ENCODE data around the gene RACK1.

RACK1 gene

DNA sequence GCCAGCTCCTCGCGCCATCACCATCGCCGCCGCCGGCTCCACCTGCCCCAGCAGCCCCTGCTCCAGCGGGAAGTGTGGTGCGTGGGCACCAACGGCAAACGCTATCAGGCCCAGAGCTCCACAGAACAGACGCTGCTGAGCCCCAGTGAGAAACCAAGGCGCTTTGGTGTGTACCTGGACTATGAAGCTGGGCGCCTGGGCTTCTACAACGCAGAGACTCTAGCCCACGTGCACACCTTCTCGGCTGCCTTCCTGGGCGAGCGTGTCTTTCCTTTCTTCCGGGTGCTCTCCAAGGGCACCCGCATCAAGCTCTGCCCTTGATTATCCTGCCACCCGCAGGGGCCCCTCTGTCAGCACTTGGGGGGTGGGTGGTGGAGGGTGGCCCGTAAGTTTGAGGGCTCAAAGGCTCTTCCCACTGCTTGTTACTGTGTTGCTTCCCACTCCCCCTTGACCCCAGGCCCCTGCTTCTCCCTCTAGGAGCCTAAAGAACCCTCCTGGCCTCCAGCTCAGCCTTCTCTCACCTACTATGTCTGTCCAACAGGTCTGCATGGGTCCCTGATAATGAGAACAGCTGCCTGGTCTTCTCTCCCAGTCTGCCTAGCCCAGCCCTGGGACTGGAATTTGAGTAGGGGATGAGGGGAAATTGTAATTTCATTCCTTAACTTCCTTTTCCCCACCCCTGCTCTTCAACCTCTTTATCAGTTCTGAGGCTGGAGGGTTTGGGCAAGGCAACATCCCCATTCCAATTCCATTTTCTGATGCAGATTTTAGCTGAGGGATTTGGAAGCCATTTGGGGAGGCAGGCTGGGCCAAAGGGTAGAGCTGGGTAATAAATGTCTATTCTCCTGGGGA is 9.0 kb downstream of the RACK1 start:
- Histone ChIP-seq H4K20me1 (ENCODE audit: insufficient read depth) (0 out of 2 replicates have a peak, but pooled peaks cover 8% of the 10 kb centered on the region), H3K79me2 (ENCODE audit: insufficient read depth, low read depth) (peaks cover 15% of the 10 kb centered on the region; the same call in 1 of the 2 replicates), H3K36me3 (ENCODE audit: insufficient read depth) (peaks cover 17% of the 10 kb centered on the region; the same call in 1 of the 2 replicates), H3K4me2 (no peak overlapping the region), H3K4me3 (IDR thresholded peaks at IDR 0.05; ENCODE audit: insufficient read depth, low read depth, low read length) (no peak overlapping the region), H3K4me1 (ENCODE audit: low read depth, poor library complexity, severe bottlenecking) (no peaks in the 10 kb centered on the region), H3K27me3 (ENCODE audit: insufficient read depth, low read depth) (no peaks in the 10 kb centered on the region), H3K9ac (no peak overlapping the region), H2AFZ (ENCODE audit: low read depth) (no peak overlapping the region), H3K27ac (peak overlapping the region; percentile 9; the same call in 1 of the 2 replicates)
- TF ChIP-seq, protein P1, sequence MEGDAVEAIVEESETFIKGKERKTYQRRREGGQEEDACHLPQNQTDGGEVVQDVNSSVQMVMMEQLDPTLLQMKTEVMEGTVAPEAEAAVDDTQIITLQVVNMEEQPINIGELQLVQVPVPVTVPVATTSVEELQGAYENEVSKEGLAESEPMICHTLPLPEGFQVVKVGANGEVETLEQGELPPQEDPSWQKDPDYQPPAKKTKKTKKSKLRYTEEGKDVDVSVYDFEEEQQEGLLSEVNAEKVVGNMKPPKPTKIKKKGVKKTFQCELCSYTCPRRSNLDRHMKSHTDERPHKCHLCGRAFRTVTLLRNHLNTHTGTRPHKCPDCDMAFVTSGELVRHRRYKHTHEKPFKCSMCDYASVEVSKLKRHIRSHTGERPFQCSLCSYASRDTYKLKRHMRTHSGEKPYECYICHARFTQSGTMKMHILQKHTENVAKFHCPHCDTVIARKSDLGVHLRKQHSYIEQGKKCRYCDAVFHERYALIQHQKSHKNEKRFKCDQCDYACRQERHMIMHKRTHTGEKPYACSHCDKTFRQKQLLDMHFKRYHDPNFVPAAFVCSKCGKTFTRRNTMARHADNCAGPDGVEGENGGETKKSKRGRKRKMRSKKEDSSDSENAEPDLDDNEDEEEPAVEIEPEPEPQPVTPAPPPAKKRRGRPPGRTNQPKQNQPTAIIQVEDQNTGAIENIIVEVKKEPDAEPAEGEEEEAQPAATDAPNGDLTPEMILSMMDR (conservative IDR thresholded peaks at IDR 0.05; ENCODE audit: low read depth, low read length), result no peak

DNA sequence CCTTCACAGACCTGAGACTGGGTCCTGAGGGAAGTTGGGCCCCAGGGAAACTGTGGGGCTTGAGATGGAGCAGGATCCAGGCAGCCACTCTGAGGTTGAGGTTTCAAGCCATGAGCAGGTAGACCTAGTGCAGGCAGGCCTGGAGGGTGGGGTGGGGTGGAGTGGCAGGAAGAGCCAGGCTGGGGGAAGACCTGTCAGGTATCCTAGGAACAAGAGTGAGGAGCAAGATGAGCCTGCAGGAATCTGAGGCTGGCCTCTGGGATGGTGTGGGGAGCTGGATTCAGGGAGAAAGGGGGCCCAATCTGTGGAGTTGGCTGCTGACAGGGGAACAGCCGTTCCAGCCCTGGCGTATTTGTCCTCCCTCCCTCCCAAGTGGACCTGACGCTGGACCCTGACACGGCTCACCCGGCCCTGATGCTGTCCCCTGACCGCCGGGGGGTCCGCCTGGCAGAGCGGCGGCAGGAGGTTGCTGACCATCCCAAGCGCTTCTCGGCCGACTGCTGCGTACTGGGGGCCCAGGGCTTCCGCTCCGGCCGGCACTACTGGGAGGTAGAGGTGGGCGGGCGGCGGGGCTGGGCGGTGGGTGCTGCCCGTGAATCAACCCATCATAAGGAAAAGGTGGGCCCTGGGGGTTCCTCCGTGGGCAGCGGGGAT is 9.8 kb downstream of the RACK1 start:
- Histone ChIP-seq H3K4me2 (no peak overlapping the region), H3K27me3 (ENCODE audit: insufficient read depth, low read depth) (no peaks in the 10 kb centered on the region), H3K4me1 (ENCODE audit: low read depth, poor library complexity, severe bottlenecking) (no peaks in the 10 kb centered on the region), H4K20me1 (ENCODE audit: insufficient read depth) (no peaks in the 10 kb centered on the region), H2AFZ (ENCODE audit: low read depth) (no peak overlapping the region), H3K4me3 (IDR thresholded peaks at IDR 0.05; ENCODE audit: insufficient read depth, low read depth, low read length) (no peak overlapping the region), H3K36me3 (ENCODE audit: insufficient read depth) (peaks cover 10% of the 10 kb centered on the region; the same call in 1 of the 2 replicates), H3K79me2 (ENCODE audit: insufficient read depth, low read depth) (peaks cover 7% of the 10 kb centered on the region; the same call in 1 of the 2 replicates), H3K9ac (no peak overlapping the region), H3K27ac (no peak overlapping the region)
- TF ChIP-seq, protein P1 (conservative IDR thresholded peaks at IDR 0.05; ENCODE audit: low read depth, low read length), result no peak

DNA sequence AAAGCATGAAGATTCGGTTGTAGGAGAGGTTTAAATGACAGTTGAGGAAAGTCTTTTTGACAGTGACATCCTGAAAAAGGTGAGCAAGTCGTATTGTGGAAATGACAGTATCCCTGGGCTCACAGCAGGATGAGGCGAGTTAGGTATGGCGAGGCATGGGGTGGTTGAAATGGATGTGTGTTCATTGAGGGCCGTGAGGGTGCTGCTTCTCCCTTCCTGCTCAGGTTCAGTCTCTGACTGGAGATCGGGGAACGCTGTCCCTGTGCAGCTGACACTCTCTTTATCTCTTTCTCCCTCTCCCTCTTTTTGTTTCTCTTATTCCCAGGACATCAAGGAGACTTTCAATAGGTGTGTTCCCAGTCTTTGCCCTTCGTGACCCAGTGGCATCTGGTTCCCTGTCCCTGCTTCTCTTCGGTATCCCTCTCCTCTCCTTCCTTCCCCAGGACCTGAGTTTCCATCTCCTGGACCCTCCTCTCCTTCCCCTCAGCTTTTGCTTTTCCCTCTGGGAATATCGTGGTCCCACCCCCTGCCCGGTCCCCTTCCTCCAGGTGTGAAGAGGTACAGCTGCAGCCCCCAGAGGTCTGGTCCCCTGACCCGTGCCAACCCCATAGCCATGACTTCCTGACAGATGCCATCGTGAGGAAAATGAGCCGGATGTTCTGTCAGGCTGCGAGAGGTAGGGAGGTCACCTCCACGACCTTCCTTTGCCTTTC is 10.5 kb downstream of the RACK1 start:
- Histone ChIP-seq H3K36me3 (ENCODE audit: insufficient read depth) (peaks cover 3% of the 10 kb centered on the region; the same call in 1 of the 2 replicates), H3K4me1 (ENCODE audit: low read depth, poor library complexity, severe bottlenecking) (no peaks in the 10 kb centered on the region), H2AFZ (ENCODE audit: low read depth) (no peak overlapping the region), H3K4me3 (IDR thresholded peaks at IDR 0.05; ENCODE audit: insufficient read depth, low read depth, low read length) (no peak overlapping the region), H3K4me2 (no peak overlapping the region), H3K79me2 (ENCODE audit: insufficient read depth, low read depth) (0 out of 2 replicates have a peak, but pooled peaks cover 5% of the 10 kb centered on the region), H3K9ac (no peak overlapping the region), H4K20me1 (ENCODE audit: insufficient read depth) (no peaks in the 10 kb centered on the region), H3K27me3 (ENCODE audit: insufficient read depth, low read depth) (no peaks in the 10 kb centered on the region), H3K27ac (no peak overlapping the region)
- TF ChIP-seq, protein P1 (conservative IDR thresholded peaks at IDR 0.05; ENCODE audit: low read depth, low read length), result no peak

DNA sequence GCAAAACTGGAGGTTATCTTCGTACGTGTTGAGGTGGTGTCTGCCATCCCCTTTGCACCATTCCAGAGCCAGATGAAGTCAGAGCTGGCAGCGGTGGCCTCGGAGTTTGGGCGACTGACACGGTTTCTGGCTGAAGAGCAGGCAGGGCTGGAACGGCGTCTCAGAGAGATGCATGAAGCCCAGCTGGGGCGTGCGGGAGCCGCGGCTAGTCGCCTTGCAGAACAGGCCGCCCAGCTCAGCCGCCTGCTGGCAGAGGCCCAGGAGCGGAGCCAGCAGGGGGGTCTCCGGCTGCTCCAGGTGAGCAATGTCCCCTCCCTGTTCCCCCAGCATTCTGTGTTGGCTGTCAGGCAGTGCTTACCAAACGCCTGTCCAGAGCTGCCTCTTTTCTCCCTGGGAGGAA is 11.1 kb downstream of the RACK1 start:
- no peak overlapping the region for H3K9ac ChIP-seq
- H3K4me3 ChIP-seq (IDR thresholded peaks at IDR 0.05; ENCODE audit: insufficient read depth, low read depth, low read length), result no peak overlapping the region
- H3K4me1 ChIP-seq (ENCODE audit: low read depth, poor library complexity, severe bottlenecking), result no peaks in the 10 kb centered on the region
- no peaks in the 10 kb centered on the region for H4K20me1 ChIP-seq (ENCODE audit: insufficient read depth)
- no peaks in the 10 kb centered on the region; the same call in 1 of the 2 replicates for H3K36me3 ChIP-seq (ENCODE audit: insufficient read depth)
- no peak overlapping the region for H3K27ac ChIP-seq
- 0 out of 2 replicates have a peak, but pooled peaks cover under 1% of the 10 kb centered on the region for H3K79me2 ChIP-seq (ENCODE audit: insufficient read depth, low read depth)
- no peaks in the 10 kb centered on the region for H3K27me3 ChIP-seq (ENCODE audit: insufficient read depth, low read depth)
- no peak overlapping the region for H3K4me2 ChIP-seq
- TF ChIP-seq, protein P1 (conservative IDR thresholded peaks at IDR 0.05; ENCODE audit: low read depth, low read length), result no peak
- no peak overlapping the region for H2AFZ ChIP-seq (ENCODE audit: low read depth)
